Measurements from ENCODE around the gene TAGLN.

- no peak for TF ChIP-seq EZH2phosphoT487 (IDR thresholded peaks at IDR 0.05; ENCODE audit: low read length)
- TF ChIP-seq, protein P1, sequence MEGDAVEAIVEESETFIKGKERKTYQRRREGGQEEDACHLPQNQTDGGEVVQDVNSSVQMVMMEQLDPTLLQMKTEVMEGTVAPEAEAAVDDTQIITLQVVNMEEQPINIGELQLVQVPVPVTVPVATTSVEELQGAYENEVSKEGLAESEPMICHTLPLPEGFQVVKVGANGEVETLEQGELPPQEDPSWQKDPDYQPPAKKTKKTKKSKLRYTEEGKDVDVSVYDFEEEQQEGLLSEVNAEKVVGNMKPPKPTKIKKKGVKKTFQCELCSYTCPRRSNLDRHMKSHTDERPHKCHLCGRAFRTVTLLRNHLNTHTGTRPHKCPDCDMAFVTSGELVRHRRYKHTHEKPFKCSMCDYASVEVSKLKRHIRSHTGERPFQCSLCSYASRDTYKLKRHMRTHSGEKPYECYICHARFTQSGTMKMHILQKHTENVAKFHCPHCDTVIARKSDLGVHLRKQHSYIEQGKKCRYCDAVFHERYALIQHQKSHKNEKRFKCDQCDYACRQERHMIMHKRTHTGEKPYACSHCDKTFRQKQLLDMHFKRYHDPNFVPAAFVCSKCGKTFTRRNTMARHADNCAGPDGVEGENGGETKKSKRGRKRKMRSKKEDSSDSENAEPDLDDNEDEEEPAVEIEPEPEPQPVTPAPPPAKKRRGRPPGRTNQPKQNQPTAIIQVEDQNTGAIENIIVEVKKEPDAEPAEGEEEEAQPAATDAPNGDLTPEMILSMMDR (IDR thresholded peaks at IDR 0.05; ENCODE audit: low read length), result no peak
- no peak for TF ChIP-seq EZH2 (optimal IDR thresholded peaks at IDR 0.05; ENCODE audit: low read depth, low read length)
Observed at GRCh38 chr11:117171007-117171403, 28.2 kb upstream of the TAGLN start.

All from MM.1S (cell line).